ENCODE results near the gene ZMYND11. TPM values are rescaled to one million over a fixed set of nuclear protein-coding genes. Genes with fewer than 3 reads are reported as not detected.

The ZMYND11 gene
- total and polyA plus RNA-seq, 2 donors (not counting 1 experiment from before 2014, with no cell fraction given): 57.0 to 68.4 TPM

- no peaks in the 10 kb centered on the region for H3K9me3 ChIP-seq (ENCODE audit: control insufficient read depth, insufficient read depth, low read depth, low read length)
- H3K27ac ChIP-seq (ENCODE audit: insufficient read depth, low read length): no peak overlapping the region
- H3K36me3 ChIP-seq (ENCODE audit: control insufficient read depth, insufficient read depth, low read length): no peaks in the 10 kb centered on the region
- H3K79me2 ChIP-seq (ENCODE audit: control insufficient read depth, insufficient read depth, low read length): no peaks in the 10 kb centered on the region
- no peaks in the 10 kb centered on the region for H4K20me1 ChIP-seq (ENCODE audit: control insufficient read depth, extremely low read depth, insufficient read depth, low read length)
- no peaks in the 10 kb centered on the region for H3K27me3 ChIP-seq (ENCODE audit: control insufficient read depth, insufficient read depth, low read length)
- peak in 1 of 2 donors; percentile 22 for DNase-seq (ENCODE audit: low read depth in 2 of 2)
- H3K4me2 ChIP-seq (ENCODE audit: extremely low read depth, insufficient read depth, low read length): no peak overlapping the region
- TF ChIP-seq EZH2 (IDR thresholded peaks at IDR 0.05; ENCODE audit: low read length, missing control alignments): no peak
- TF ChIP-seq CTCF (conservative IDR thresholded peaks at IDR 0.05 in 1 of 2, IDR thresholded peaks at IDR 0.05 in 1 of 2; ENCODE audit: low read depth in 1 of 2, low read length in 2 of 2): no peak
- no peaks in the 10 kb centered on the region for H3K4me1 ChIP-seq (ENCODE audit: control insufficient read depth, extremely low read depth, insufficient read depth, low read length)
- H2AFZ ChIP-seq (ENCODE audit: low read length): no peak overlapping the region
- H3K9ac ChIP-seq (ENCODE audit: insufficient read depth, low read length): no peak overlapping the region
- no peak overlapping the region for H3K4me3 ChIP-seq (replicated peaks in 1 of 4; ENCODE audit: control extremely low read depth in 1 of 4, insufficient read depth in 1 of 4, low read depth in 3 of 4, low read length in 4 of 4)
Measured at GRCh38 chr10:178723-179122, 43.5 kb downstream of the ZMYND11 start.

GRCh38 chr10:182441-183201, 47.4 kb downstream of the ZMYND11 start:
- TF ChIP-seq CTCF (conservative IDR thresholded peaks at IDR 0.05 in 1 of 2, IDR thresholded peaks at IDR 0.05 in 1 of 2; ENCODE audit: low read depth in 1 of 2, low read length in 2 of 2) (no peak), EZH2 (IDR thresholded peaks at IDR 0.05; ENCODE audit: low read length, missing control alignments) (no peak)
- Histone ChIP-seq H3K27me3 (ENCODE audit: control insufficient read depth, insufficient read depth, low read length) (no peaks in the 10 kb centered on the region), H3K79me2 (ENCODE audit: control insufficient read depth, insufficient read depth, low read length) (no peaks in the 10 kb centered on the region), H3K27ac (ENCODE audit: insufficient read depth, low read length) (no peak overlapping the region), H3K9ac (ENCODE audit: insufficient read depth, low read length) (no peak overlapping the region), H3K9me3 (ENCODE audit: control insufficient read depth, insufficient read depth, low read depth, low read length) (no peaks in the 10 kb centered on the region), H3K4me1 (ENCODE audit: control insufficient read depth, extremely low read depth, insufficient read depth, low read length) (no peaks in the 10 kb centered on the region), H2AFZ (ENCODE audit: low read length) (no peak overlapping the region), H3K36me3 (ENCODE audit: control insufficient read depth, insufficient read depth, low read length) (no peaks in the 10 kb centered on the region), H3K4me2 (ENCODE audit: extremely low read depth, insufficient read depth, low read length) (no peak overlapping the region), H4K20me1 (ENCODE audit: control insufficient read depth, extremely low read depth, insufficient read depth, low read length) (no peaks in the 10 kb centered on the region), H3K4me3 (replicated peaks in 1 of 4; ENCODE audit: control extremely low read depth in 1 of 4, insufficient read depth in 1 of 4, low read depth in 3 of 4, low read length in 4 of 4) (no peak overlapping the region)
- DNase-seq (ENCODE audit: low read depth in 2 of 2): peak; percentile 48 to 74

- no peak for TF ChIP-seq EZH2 (IDR thresholded peaks at IDR 0.05; ENCODE audit: low read length, missing control alignments)
- no peak for TF ChIP-seq CTCF (conservative IDR thresholded peaks at IDR 0.05 in 1 of 2, IDR thresholded peaks at IDR 0.05 in 1 of 2; ENCODE audit: low read depth in 1 of 2, low read length in 2 of 2)
Measured at GRCh38 chr10:184174-184573, 48.9 kb downstream of the ZMYND11 start.

More at GRCh38 chr10:184174-184573, 48.9 kb downstream of the ZMYND11 start:
- Histone ChIP-seq H3K27ac (ENCODE audit: insufficient read depth, low read length) (no peak overlapping the region), H3K79me2 (ENCODE audit: control insufficient read depth, insufficient read depth, low read length) (no peaks in the 10 kb centered on the region), H3K27me3 (ENCODE audit: control insufficient read depth, insufficient read depth, low read length) (no peaks in the 10 kb centered on the region), H3K4me2 (ENCODE audit: extremely low read depth, insufficient read depth, low read length) (no peak overlapping the region), H3K36me3 (ENCODE audit: control insufficient read depth, insufficient read depth, low read length) (no peaks in the 10 kb centered on the region), H3K4me1 (ENCODE audit: control insufficient read depth, extremely low read depth, insufficient read depth, low read length) (peaks cover 4% of the 10 kb centered on the region), H4K20me1 (ENCODE audit: control insufficient read depth, extremely low read depth, insufficient read depth, low read length) (no peaks in the 10 kb centered on the region), H3K9me3 (ENCODE audit: control insufficient read depth, insufficient read depth, low read depth, low read length) (no peaks in the 10 kb centered on the region), H3K4me3 (replicated peaks in 1 of 4; ENCODE audit: control extremely low read depth in 1 of 4, insufficient read depth in 1 of 4, low read depth in 3 of 4, low read length in 4 of 4) (no peak overlapping the region), H3K9ac (ENCODE audit: insufficient read depth, low read length) (no peak overlapping the region), H2AFZ (ENCODE audit: low read length) (no peak overlapping the region)
- DNase-seq (ENCODE audit: low read depth in 2 of 2): no peak
